ENCODE measurements around the gene LRRK1.
A peak's percentile ranks its signal among the peaks of the same experiment; 100 is the strongest.

LRRK1 gene

GRCh38 chr15:100918690-100919480, at the start of gene LRRK1:
Gene LRRK1 (plus strand): TSS chr15:100919357. CDS start chr15:100924633, 5,276 bp downstream.
- no peak for DNase-seq

GRCh38 chr15:100873029-100873677, 46.0 kb upstream of the LRRK1 start:
- DNase-seq = peak; percentile 57

- no peak for DNase-seq
Observed at GRCh38 chr15:100875495-100875894, 43.7 kb upstream of the LRRK1 start.

GRCh38 chr15:100875976-100876375, 43.2 kb upstream of the LRRK1 start:
- no peak for DNase-seq

- peak; percentile 29 for DNase-seq
Observed at GRCh38 chr15:100877551-100877950, 41.6 kb upstream of the LRRK1 start.

GRCh38 chr15:100878130-100878529, 41.0 kb upstream of the LRRK1 start:
- no peak for DNase-seq

GRCh38 chr15:100878648-100879047, 40.5 kb upstream of the LRRK1 start:
- DNase-seq = no peak

GRCh38 chr15:100879061-100879463, 40.1 kb upstream of the LRRK1 start:
- DNase-seq = no peak

- no peak for DNase-seq
Observed at GRCh38 chr15:100879464-100880138, 39.6 kb upstream of the LRRK1 start, which contains the start of gene ALDH1A3. Gene ALDH1A3 (plus strand): TSS chr15:100879831. CDS start chr15:100879908, 77 bp downstream.

GRCh38 chr15:100880139-100880896, 38.8 kb upstream of the LRRK1 start:
- no peak for DNase-seq

GRCh38 chr15:100880897-100881242, 38.3 kb upstream of the LRRK1 start:
- no peak for DNase-seq

- DNase-seq = no peak
Observed at GRCh38 chr15:100881573-100882336, 37.4 kb upstream of the LRRK1 start.

- DNase-seq = no peak
Observed at GRCh38 chr15:100885116-100885515, 34.0 kb upstream of the LRRK1 start.

- no peak for DNase-seq
Observed at GRCh38 chr15:100885811-100886210, 33.3 kb upstream of the LRRK1 start.

GRCh38 chr15:100887211-100887913, 31.8 kb upstream of the LRRK1 start:
- DNase-seq = no peak

- no peak for DNase-seq
Observed at GRCh38 chr15:100889385-100890050, 29.6 kb upstream of the LRRK1 start.

GRCh38 chr15:100890051-100890720, 29.0 kb upstream of the LRRK1 start:
- no peak for DNase-seq

- no peak for DNase-seq
Observed at GRCh38 chr15:100890850-100891249, 28.3 kb upstream of the LRRK1 start.

- DNase-seq = no peak
Observed at GRCh38 chr15:100891307-100892012, 27.7 kb upstream of the LRRK1 start.

GRCh38 chr15:100892013-100892355, 27.2 kb upstream of the LRRK1 start:
- no peak for DNase-seq
